Activated T-helper 17 cell treated with anti-CD3 and anti-CD28 coated beads, Interleukin-2, amount 50 U/mL, for 72 hours (primary cell): ENCODE data around the gene FIBCD1. TPM values are rescaled to one million over a fixed set of nuclear protein-coding genes. Genes with fewer than 3 reads are reported as not detected.
A peak's percentile ranks its signal among the peaks of the same experiment; 100 is the strongest.

ENCODE experiments used
- ATAC-seq: fragments of 150-1000 bp; cut with Tn5 transposase; replicated peaks from 2 replicates; pipeline ENCODE4 v1.10.0; 2021; ENCODE audit warnings: mild to moderate bottlenecking, moderate library complexity
- H3K27ac Mint-ChIP-seq: one replicate; pipeline ENCODE4 v1.8.0; 2022; ENCODE audit warnings: mixed read lengths
- H3K27me3 Mint-ChIP-seq: one replicate; pipeline ENCODE4 v1.8.0; 2022; ENCODE audit warnings: mixed read lengths
- H3K36me3 Mint-ChIP-seq: one replicate; pipeline ENCODE4 v1.8.0; 2022; ENCODE audit warnings: low read depth, mild to moderate bottlenecking, mixed read lengths
- H3K4me1 Mint-ChIP-seq: one replicate; pipeline ENCODE4 v1.8.0; 2022; ENCODE audit warnings: mixed read lengths
- H3K4me3 Mint-ChIP-seq: one replicate; pipeline ENCODE4 v1.8.0; 2022; ENCODE audit warnings: mild to moderate bottlenecking, mixed read lengths
- H3K9me3 Mint-ChIP-seq: one replicate; pipeline ENCODE4 v1.8.0; 2022; ENCODE audit warnings: mixed read lengths
- total RNA-seq, 2 donors: library from RNA; stranded (reverse); gene quantifications; one replicate each; pipeline ENCODE4 v1.2.3, GENCODE V29; 2022

FIBCD1 gene
- total RNA-seq, 2 donors from 2014 or later: not detected

GRCh38 chr9:130865921-130866320, 73.1 kb downstream of the FIBCD1 start:
- Mint-ChIP-seq H3K27me3 (no peaks in the 10 kb centered on the region), H3K27ac (no peak overlapping the region), H3K36me3 (no peaks in the 10 kb centered on the region), H3K9me3 (no peaks in the 10 kb centered on the region), H3K4me3 (no peak overlapping the region), H3K4me1 (no peaks in the 10 kb centered on the region)
- no peak for ATAC-seq

DNA sequence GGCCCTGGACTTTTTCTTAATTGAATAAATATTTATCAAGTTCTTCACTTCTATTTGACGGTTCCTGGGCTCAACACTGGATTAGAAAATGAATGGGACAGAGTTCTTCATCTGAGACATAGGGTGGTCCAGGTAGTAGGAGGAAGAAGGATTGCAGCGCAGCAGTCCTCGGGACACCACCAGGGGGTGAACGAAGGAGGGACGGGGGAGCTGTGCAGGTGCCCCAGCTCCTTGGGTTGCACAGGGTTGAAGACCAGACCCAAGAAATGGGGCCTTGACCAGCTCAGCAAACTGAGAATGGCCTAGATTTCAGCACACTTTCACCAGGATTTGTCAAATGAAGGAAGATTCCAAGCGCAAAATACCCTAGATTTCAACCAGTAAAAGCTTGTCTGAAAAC, 74.5 kb downstream of the FIBCD1 start:
- H3K27ac Mint-ChIP-seq: no peak overlapping the region
- no peaks in the 10 kb centered on the region for H3K4me1 Mint-ChIP-seq
- ATAC-seq: no peak
- H3K27me3 Mint-ChIP-seq: no peaks in the 10 kb centered on the region
- no peaks in the 10 kb centered on the region for H3K36me3 Mint-ChIP-seq
- H3K9me3 Mint-ChIP-seq: no peaks in the 10 kb centered on the region
- H3K4me3 Mint-ChIP-seq: no peak overlapping the region

- H3K27ac Mint-ChIP-seq: no peak overlapping the region
- no peak for ATAC-seq
- peaks cover under 1% of the 10 kb centered on the region for H3K36me3 Mint-ChIP-seq
- no peak overlapping the region for H3K4me3 Mint-ChIP-seq
- H3K4me1 Mint-ChIP-seq: no peaks in the 10 kb centered on the region
- H3K27me3 Mint-ChIP-seq: no peaks in the 10 kb centered on the region
- no peaks in the 10 kb centered on the region for H3K9me3 Mint-ChIP-seq
These were observed 76.3 kb downstream of the FIBCD1 start for GRCh38 chr9:130862747-130863146.

- Mint-ChIP-seq H3K36me3 (peaks cover 6% of the 10 kb centered on the region), H3K4me3 (no peak overlapping the region), H3K9me3 (no peaks in the 10 kb centered on the region), H3K4me1 (no peaks in the 10 kb centered on the region), H3K27ac (no peak overlapping the region), H3K27me3 (no peaks in the 10 kb centered on the region)
- no peak for ATAC-seq
These were observed 76.8 kb downstream of the FIBCD1 start for GRCh38 chr9:130862217-130862616.

DNA sequence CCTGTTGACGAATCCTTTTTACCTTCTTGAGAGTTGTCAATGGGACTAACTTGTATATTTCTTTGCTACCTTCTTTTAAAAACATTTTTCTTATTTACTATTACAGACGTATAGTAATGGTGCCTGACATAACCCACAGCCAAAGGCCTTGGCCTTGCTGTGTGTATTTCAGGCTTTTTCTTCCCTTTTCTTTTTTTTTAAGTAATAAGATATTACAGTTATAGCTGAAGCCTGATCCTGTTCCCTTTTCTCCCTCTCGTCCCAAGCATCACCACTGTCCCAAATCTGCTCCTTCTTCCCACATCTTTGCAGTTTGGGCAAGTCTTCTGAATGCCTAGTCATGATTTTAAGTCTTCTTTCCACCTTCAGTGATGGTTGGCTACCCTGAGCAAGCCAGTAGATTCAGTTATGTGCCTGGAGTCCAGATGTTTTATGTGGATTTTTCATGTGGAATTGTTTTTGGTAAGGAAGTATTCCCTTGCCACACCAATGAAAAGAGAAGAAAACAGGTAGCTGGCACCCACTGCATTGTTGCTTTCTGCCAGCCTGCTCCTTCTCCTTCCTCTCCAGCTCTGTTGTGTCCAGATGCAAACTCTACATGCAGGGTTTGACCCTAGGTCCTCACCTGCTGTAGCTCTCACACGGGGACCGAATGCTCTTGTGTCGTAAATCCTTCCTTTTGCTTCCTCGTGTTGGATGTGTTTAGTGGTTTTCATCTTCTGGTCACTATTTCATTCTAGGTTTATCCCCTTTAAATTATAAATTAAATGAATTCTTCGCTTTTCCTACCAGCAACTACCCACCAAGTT, 77.5 kb downstream of the FIBCD1 start:
- no peak overlapping the region for H3K4me3 Mint-ChIP-seq
- no peaks in the 10 kb centered on the region for H3K27me3 Mint-ChIP-seq
- peaks cover 12% of the 10 kb centered on the region for H3K36me3 Mint-ChIP-seq
- ATAC-seq: no peak
- peak overlapping the region; percentile 13 for H3K27ac Mint-ChIP-seq
- no peaks in the 10 kb centered on the region for H3K9me3 Mint-ChIP-seq
- no peaks in the 10 kb centered on the region for H3K4me1 Mint-ChIP-seq

DNA sequence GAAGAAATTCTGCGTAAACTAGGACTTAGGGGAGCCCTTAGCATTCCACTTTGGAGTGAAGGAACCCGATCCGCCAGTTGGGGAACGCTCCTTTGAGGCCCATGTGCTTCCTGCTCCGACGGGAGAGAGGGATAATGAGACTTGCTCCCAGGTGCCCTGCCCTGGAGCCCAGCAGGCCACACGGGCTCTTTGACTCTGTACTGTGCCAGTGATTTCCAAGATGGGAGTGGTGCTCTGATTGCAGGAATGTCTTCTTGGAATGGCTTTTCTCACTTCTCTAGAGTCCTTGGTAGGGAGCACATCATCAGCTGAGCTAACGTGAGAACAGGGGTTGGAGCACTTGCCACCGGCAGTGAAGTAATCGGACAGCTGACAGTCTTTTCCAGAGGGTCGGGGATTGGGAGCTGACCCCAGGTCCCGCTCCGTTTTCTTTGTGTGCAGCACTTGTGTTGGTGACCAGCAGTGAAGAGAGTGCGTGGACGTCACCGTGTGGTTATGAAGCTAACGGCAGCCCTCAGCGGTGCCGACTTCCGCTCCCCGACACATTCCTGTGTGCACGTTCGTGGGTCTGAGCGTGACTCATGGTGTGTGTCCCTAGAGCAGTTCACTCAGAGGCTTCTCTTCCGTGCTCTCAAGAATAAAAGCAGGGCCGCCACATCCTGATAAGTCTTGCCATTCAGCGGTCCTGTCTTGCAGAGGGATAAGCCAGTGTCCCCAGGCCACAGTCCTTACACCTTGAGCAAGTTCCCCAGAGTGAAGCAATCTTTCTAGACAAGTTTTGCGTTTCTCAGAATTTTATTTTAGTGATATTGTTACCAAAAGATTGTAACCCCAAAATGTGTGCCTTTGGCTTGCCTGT, 78.4 kb downstream of the FIBCD1 start:
- peak; percentile 43 for ATAC-seq
- Mint-ChIP-seq H3K27ac (peak overlapping the region; percentile 13), H3K27me3 (no peaks in the 10 kb centered on the region), H3K4me3 (no peak overlapping the region), H3K9me3 (no peaks in the 10 kb centered on the region), H3K36me3 (peaks cover 21% of the 10 kb centered on the region), H3K4me1 (no peaks in the 10 kb centered on the region)

GRCh38 chr9:130858739-130859705, 80.0 kb downstream of the FIBCD1 start:
- Mint-ChIP-seq H3K9me3 (no peaks in the 10 kb centered on the region), H3K4me1 (no peaks in the 10 kb centered on the region), H3K4me3 (no peak overlapping the region), H3K27me3 (no peaks in the 10 kb centered on the region), H3K27ac (no peak overlapping the region), H3K36me3 (peaks cover 37% of the 10 kb centered on the region)
- no peak for ATAC-seq

DNA sequence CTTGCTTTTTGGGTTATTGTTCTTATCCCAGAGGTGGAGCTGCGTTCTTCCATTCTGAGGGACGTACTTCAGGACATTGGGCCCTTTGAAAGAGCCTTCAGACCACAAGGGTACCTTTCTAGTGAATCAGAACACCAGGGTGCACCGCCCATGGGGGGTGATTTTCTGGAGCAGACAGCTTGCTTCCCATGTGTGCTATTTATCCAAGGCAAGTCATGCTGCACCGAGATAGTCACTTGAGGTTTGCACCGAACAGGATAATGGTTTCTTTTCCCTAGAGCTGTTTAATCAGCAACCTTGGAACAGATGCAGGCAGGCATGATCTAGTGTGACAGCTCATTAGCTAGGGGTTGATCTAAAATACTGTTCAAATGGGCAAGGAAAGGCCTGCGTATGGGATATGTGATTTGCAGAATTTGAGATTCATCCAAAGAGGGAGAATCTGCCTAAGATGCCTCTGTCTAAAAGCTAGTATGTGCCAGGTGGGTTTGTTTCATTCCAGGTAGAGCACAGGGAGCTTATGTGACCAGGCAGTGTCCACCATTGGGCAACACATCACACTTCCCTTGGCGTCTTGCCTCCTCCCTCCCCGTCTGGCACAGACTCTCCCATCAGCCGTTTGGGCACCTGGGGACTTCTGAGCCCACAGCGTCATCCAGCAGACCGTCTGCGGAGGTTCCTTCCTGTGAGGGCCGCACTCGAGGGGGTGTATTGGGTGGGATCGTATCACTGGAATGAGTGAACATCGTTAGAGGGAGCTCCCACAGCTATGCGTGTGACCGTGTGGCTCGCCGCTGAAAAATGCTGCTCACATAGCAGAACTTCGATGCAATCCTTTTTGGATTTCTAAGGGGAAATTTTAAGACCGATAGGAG, 80.9 kb downstream of the FIBCD1 start:
- Mint-ChIP-seq H3K4me3 (no peak overlapping the region), H3K4me1 (no peaks in the 10 kb centered on the region), H3K27ac (no peak overlapping the region), H3K27me3 (no peaks in the 10 kb centered on the region), H3K36me3 (peaks cover 40% of the 10 kb centered on the region), H3K9me3 (no peaks in the 10 kb centered on the region)
- ATAC-seq: no peak

DNA sequence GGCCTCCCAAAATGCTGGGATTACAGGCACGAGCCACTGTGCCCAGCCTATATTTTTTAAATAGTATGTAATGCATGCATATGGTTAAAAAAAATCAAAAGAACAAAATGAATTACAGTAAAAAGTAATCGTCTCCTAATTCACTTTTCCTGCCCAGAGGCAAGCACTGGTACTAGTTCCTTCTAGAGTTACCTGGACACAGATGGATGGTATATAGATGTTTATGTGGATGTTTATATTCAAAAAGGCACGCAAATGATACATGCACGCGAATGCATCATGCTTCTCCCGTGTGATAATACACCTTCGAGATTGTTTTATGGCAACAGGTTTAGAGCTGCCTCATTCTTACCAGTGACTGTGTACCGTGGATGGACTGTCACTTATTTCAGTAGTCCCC, 82.6 kb downstream of the FIBCD1 start:
- Mint-ChIP-seq H3K36me3 (peaks cover 40% of the 10 kb centered on the region), H3K27me3 (no peaks in the 10 kb centered on the region), H3K4me3 (no peak overlapping the region), H3K4me1 (no peaks in the 10 kb centered on the region), H3K9me3 (no peaks in the 10 kb centered on the region), H3K27ac (no peak overlapping the region)
- no peak for ATAC-seq

DNA sequence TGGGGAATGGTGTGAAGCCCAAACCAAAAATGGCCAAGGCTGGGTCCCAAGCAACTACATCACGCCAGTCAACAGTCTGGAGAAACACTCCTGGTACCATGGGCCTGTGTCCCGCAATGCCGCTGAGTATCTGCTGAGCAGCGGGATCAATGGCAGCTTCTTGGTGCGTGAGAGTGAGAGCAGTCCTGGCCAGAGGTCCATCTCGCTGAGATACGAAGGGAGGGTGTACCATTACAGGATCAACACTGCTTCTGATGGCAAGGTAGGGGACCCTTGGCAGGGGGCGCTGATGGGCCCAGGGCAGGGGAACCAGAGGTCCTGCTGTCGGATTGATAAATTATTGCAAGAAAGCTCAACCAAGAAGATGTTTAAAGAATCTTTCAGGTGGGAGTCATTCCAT, 84.2 kb downstream of the FIBCD1 start:
- Mint-ChIP-seq H3K36me3 (peaks cover 40% of the 10 kb centered on the region), H3K27me3 (no peaks in the 10 kb centered on the region), H3K4me3 (no peak overlapping the region), H3K27ac (no peak overlapping the region), H3K4me1 (peaks cover 4% of the 10 kb centered on the region), H3K9me3 (no peaks in the 10 kb centered on the region)
- ATAC-seq: no peak

DNA sequence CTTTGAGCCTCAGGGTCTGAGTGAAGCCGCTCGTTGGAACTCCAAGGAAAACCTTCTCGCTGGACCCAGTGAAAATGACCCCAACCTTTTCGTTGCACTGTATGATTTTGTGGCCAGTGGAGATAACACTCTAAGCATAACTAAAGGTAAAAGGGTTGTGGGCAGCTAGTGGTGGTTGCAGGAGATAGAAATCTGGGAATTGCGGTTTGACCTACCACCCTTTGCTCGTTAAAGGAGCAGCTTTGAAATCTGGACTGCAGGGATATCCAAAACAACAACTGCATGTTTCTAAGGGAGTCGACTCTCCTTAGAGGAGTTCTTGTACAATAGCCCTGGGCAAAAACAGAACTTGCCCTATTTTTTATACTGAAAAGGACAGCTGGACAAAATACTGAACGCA, 85.0 kb downstream of the FIBCD1 start:
- Mint-ChIP-seq H3K4me1 (peaks cover 5% of the 10 kb centered on the region), H3K36me3 (peaks cover 40% of the 10 kb centered on the region), H3K27ac (no peak overlapping the region), H3K9me3 (no peaks in the 10 kb centered on the region), H3K4me3 (no peak overlapping the region), H3K27me3 (no peaks in the 10 kb centered on the region)
- ATAC-seq: no peak

- no peaks in the 10 kb centered on the region for H3K9me3 Mint-ChIP-seq
- H3K27me3 Mint-ChIP-seq: no peaks in the 10 kb centered on the region
These were observed 86.2 kb downstream of the FIBCD1 start for GRCh38 chr9:130852801-130853200.

More at GRCh38 chr9:130852801-130853200, 86.2 kb downstream of the FIBCD1 start:
- no peak for ATAC-seq
- H3K27ac Mint-ChIP-seq: no peak overlapping the region
- peaks cover 5% of the 10 kb centered on the region for H3K4me1 Mint-ChIP-seq
- peaks cover 40% of the 10 kb centered on the region for H3K36me3 Mint-ChIP-seq
- H3K4me3 Mint-ChIP-seq: no peak overlapping the region
